HG02571 (cell line): ENCODE results near the gene PHF3.
"Not testable (repeated sequence)": the region's sequence is repeated elsewhere in the genome, so short reads cannot be mapped to it uniquely, and the experiment has no call there.

Source experiments
- ATAC-seq: cut with Tn5 transposase; IDR thresholded peaks from one replicate; pipeline ENCODE4 v1.9.1; 2021; ENCODE audit warnings: mild to moderate bottlenecking, moderate library complexity; ENCODE audit not compliant: unreplicated experiment

The PHF3 gene

GRCh38 chr6:63706630-63707029 is 71.0 kb downstream of the PHF3 start:
- no peak for ATAC-seq

GRCh38 chr6:63708631-63709030 is 73.0 kb downstream of the PHF3 start:
- ATAC-seq = no peak

- no peak for ATAC-seq
Measured at GRCh38 chr6:63709148-63709547, 73.5 kb downstream of the PHF3 start.

- ATAC-seq = no peak
Measured at GRCh38 chr6:63713332-63713731, 77.7 kb downstream of the PHF3 start.

- ATAC-seq = no peak
Measured at GRCh38 chr6:63714091-63714490, 78.5 kb downstream of the PHF3 start.

- no peak for ATAC-seq
Measured at GRCh38 chr6:63716169-63716568, 80.6 kb downstream of the PHF3 start.

GRCh38 chr6:63721181-63721580 is 85.6 kb downstream of the PHF3 start:
- no peak for ATAC-seq

GRCh38 chr6:63724721-63725120 is 89.1 kb downstream of the PHF3 start:
- ATAC-seq = no peak

- ATAC-seq = no peak
Measured at GRCh38 chr6:63730311-63730710, 94.7 kb downstream of the PHF3 start.

GRCh38 chr6:63731930-63732329 is 96.3 kb downstream of the PHF3 start:
- no peak for ATAC-seq

GRCh38 chr6:63732336-63732735 is 96.7 kb downstream of the PHF3 start:
- no peak for ATAC-seq

- ATAC-seq = no peak
Measured at GRCh38 chr6:63734923-63735322, 99.3 kb downstream of the PHF3 start.

GRCh38 chr6:63738190-63738589 is 102.6 kb downstream of the PHF3 start:
- not testable (repeated sequence) for ATAC-seq

GRCh38 chr6:63739094-63739687 is 103.6 kb downstream of the PHF3 start:
- ATAC-seq = no peak

- no peak for ATAC-seq
Measured at GRCh38 chr6:63740709-63741108, 105.1 kb downstream of the PHF3 start.

GRCh38 chr6:63742060-63742459 is 106.5 kb downstream of the PHF3 start:
- ATAC-seq = no peak

GRCh38 chr6:63743691-63744090 is 108.1 kb downstream of the PHF3 start:
- no peak for ATAC-seq

GRCh38 chr6:63744810-63745209 is 109.2 kb downstream of the PHF3 start:
- ATAC-seq = no peak

GRCh38 chr6:63745784-63746183 is 110.2 kb downstream of the PHF3 start:
- ATAC-seq = no peak

GRCh38 chr6:63750400-63750799 is 114.8 kb downstream of the PHF3 start:
- ATAC-seq = no peak

- ATAC-seq = not testable (repeated sequence)
Measured at GRCh38 chr6:63757275-63757674, 121.7 kb downstream of the PHF3 start.

GRCh38 chr6:63757826-63758225 is 122.2 kb downstream of the PHF3 start:
- ATAC-seq = no peak

GRCh38 chr6:63759605-63760105 is 124.1 kb downstream of the PHF3 start:
- no peak for ATAC-seq
